OCI-LY3 (cell line): ENCODE data around the gene ARHGAP26.

Experiments used
- CTCF ChIP-seq: fragments of 200-600, 300-600 bp; sonication (generic); IDR thresholded peaks from 2 replicates; pipeline ENCODE4 v1.5.1; 2014; ENCODE audit warnings: antibody characterized with exemption, low read length, low read depth
- EZH2phosphoT487 ChIP-seq: fragments of 200-600 bp; shearing (Covaris generic); IDR thresholded peaks from 2 replicates; pipeline ENCODE4 v1.6.1; 2018; ENCODE audit warnings: antibody characterized with exemption, mixed run types, low read depth

GRCh38 chr5:142910128-142910527 is 140.0 kb downstream of the ARHGAP26 start:
- TF ChIP-seq CTCF (no peak), EZH2phosphoT487 (no peak)
